GM19455 (cell line): ENCODE measurements around the gene C12orf75.
"Not testable (repeated sequence)": the region's sequence is repeated elsewhere in the genome, so short reads cannot be mapped to it uniquely, and the experiment has no call there.

Experiments
- ATAC-seq: cut with Tn5 transposase; IDR thresholded peaks from one replicate; pipeline ENCODE4 v1.9.1; 2021; ENCODE audit not compliant: unreplicated experiment

C12orf75 gene

GRCh38 chr12:105309384-105309783 is 21.1 kb upstream of the C12orf75 start:
- not testable (repeated sequence) for ATAC-seq

GRCh38 chr12:105310476-105311085 is 19.9 kb upstream of the C12orf75 start:
- ATAC-seq, result not testable (repeated sequence)

DNA sequence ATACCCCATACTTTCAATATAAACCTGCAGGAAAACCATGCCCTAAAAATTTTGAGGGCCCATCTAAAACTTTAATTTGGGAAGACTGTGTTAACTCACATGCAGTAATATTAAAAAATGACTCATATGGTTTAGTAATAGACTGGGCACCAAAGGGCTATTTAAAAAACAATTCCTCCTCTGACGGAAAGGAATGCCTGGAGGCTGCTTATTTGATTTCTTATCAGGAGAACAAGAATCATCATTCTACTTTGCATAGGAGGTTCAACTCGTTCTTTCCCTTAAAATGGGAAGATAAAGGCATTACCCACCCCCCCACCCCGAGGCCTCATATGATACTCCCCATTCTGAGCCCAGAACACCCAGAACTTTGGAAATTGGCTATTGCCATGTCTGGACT is 18.6 kb upstream of the C12orf75 start:
- not testable (repeated sequence) for ATAC-seq

DNA sequence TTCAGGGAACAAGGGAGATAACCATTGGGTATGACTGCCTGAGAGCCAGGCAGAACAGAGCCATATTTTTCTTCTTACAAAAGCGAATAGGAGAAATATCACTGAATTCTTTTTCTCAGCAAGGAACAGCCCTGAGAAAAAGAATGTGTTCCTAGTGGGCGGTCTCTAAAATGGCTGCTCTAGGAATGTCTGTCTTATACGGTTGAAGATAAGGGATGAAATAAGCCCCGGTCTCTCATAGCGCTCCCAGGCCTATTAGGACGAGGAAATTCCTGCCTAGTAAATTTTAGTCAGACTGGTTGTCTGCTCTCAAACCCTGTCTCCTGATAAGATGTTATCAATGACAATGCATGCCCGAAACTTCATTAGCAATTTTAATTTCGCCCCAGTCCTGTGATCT is 16.7 kb upstream of the C12orf75 start:
- ATAC-seq, result not testable (repeated sequence)

GRCh38 chr12:105315130-105315529 is 15.4 kb upstream of the C12orf75 start:
- ATAC-seq, result no peak

DNA sequence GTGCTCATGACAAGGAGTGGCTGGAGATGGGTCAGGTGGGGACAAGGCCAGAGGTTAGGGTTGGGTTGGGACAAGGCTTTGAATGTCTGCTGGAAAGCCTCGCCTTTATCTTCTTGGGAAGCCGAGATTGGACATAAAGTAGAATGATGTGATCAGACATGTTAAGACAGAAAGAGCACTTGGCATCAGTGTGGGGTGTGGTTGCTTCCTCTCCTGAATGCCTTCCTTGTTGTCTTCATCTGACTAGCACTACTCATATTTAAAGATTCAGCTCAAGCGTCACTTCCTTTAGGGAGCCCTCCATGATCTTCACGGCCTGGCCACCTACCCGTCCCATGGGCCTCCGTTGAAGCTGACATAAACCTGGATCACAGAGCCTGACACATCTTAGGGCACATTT is 14.8 kb upstream of the C12orf75 start:
- ATAC-seq, result no peak

GRCh38 chr12:105316931-105317852 is 13.3 kb upstream of the C12orf75 start:
- ATAC-seq, result no peak

DNA sequence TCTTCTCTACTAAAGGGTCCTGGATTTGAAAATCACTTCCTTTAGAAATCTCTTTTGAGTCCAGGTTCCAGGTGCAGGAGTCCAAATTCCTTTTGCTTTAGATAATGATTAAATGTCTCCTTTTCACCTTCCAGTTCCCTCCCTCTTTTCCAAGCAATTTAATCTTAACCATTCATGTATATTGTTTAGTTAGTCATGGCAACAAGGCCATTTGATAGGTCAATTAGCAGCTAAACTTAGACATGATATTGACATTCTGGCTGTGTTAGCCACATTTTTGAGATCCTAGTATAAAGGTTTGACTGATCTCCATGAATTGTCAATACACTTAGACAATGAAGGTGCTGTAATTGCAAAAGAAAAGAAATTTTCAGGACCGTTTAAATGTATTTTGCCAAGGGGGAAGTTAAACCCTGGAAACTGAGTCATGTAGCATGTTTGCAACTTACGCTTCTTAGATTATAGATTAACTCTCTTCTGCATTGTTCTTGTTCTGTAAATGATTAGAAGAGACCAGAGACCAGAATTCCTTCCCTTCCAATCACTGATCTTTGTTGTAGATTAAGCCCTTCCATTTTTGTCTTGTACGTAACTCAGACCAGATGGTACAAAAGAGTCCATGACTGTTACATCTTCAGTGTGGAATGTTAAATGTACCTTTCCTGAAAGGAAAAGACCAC is 12.4 kb upstream of the C12orf75 start:
- ATAC-seq, result no peak

- ATAC-seq, result no peak
Observed at GRCh38 chr12:105318651-105319483, 11.6 kb upstream of the C12orf75 start.

DNA sequence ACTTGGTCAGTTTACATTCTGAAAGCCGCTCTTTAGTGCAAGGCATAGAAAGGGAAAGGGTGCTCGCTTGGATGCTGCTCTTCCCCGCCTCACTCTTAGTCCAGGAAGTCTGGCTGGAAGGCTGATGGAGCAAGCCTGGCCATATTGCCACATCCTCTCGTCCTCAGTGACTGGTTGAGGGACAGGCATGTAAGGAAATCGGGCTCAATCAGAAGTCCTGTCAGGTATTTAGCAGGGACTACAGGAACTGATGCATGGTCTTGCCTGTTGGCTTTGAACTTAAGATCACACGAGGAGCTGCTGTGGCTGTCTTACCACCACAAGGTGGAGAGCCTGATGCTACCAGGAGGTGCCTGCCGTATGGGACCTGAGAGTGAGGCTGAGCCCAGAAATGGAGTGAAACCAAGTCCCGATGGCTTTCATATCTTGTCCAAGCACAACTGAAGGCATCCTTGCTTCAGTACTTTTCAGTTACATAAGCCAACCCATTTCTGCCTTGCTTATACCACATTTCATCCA is 10.7 kb upstream of the C12orf75 start:
- no peak for ATAC-seq

DNA sequence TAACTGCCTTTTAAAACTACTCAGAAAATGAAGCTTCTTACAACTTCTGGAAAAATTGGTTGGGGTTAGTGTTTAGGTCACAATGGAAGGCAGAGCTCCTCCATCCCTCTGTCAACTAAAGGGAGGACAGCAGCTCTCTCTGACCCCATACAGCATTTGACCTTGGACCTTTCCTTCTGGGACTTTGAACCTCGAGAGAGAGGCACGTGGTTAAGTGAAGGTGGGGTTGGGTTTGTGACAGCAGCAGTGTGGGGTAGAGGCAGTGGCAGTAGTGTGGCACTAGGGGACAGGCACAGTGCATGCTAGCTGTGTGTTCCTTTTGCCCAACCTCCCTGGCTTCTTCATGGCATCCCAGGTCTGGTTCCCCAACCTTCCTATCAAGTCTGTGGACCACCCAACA is 9.4 kb upstream of the C12orf75 start:
- ATAC-seq, result no peak

DNA sequence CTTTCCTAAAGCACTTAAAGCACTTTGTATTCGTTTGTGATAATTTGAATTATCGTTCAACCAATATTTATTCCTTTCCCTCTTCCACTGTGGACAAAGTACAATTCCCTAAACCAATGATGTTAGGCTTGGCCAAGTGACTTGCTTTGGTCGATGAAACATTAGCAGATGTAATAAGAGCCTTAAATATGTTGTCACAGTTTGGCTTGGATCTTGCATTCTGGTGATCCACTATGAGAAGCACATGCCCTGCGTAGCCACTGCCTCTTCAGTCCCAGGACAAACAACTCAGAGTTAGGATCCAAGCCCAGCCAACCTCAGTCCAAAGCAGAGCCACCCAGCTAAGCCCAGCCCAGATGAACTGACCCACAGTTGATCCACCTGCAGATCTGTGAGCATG is 8.4 kb upstream of the C12orf75 start:
- ATAC-seq, result no peak

DNA sequence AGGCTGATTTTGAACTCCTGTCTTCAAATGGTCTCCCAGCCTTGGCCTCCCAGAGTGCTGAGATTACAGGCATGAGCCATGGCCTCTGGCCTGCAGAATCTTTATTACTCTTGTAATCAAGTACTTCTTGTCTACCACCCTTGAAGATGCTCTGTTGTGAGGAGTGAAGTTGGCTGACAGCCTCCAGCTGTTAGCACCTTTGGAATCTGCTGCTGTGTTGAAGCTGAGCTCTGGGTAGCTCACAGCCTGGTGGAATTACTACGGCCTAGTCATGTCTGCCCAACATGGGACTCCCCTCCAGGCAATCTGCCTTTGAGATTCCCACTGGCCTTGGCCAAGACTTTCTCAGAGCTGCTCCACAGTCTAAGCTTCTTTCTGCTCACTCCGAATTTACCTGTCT is 5.8 kb upstream of the C12orf75 start:
- ATAC-seq, result no peak

DNA sequence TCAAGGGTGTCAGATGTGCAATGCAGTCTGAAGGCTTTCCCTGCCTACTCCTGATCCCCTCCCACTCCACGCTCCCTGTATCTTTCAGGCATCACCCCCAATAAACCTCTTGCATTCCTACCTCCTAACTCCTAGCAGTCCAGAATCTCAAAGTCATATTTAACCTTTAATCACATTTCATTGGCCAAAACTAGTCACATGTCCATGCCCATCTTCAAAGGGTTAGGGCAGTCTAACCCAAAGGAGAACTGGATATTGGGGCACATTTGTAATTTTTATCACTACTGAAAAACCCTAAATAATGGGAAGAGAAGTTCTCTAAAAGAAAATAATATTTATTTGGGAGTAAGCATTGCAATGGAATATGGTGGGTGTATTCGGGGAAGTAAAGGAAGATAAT is 5.4 kb upstream of the C12orf75 start:
- ATAC-seq, result no peak

DNA sequence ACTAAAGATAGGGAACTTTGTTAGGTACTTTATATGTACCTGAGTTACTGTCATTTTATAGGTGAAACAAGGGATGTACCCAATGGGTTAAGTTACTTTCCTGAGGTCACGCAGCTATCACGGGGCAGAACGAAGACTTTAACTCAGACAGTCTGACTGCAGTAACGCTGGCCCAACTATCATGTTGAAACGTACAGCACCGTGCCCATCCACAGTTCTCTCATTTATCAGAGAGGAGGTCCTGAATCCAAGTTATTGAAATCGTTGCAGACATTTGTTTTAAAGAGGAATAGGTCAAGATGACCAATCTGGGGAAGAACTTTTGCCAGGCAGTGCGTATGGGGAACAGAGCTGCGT is 587 bp upstream of the C12orf75 start:
- peak; percentile 8 for ATAC-seq

GRCh38 chr12:105330931-105331804 is 677 bp downstream of the C12orf75 start:
- ATAC-seq, result peak; percentile 3

DNA sequence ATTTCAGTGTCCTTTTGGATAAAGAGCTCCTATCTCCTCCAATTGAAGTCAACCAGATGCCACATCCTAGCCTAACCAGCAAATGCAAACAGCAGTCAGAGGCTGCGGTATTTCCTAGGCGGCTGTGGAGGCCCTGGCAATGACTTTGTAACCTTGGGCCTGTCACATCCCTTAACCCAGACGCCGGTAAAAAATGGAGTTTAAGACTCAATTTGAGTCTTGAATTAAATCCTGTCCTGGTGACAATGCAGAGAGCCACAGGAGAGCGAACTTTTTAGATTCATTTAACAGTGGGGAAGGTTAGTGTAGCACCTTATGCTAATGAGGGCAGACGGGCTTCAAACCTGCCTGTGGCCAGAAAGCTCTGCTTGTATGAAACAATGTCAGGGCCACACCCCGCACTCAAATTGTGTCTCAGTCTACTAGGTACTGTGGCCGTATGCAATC is 1.3 kb downstream of the C12orf75 start:
- ATAC-seq, result peak; percentile 21

GRCh38 chr12:105332286-105332685 is 1.8 kb downstream of the C12orf75 start:
- ATAC-seq, result not testable (repeated sequence)

DNA sequence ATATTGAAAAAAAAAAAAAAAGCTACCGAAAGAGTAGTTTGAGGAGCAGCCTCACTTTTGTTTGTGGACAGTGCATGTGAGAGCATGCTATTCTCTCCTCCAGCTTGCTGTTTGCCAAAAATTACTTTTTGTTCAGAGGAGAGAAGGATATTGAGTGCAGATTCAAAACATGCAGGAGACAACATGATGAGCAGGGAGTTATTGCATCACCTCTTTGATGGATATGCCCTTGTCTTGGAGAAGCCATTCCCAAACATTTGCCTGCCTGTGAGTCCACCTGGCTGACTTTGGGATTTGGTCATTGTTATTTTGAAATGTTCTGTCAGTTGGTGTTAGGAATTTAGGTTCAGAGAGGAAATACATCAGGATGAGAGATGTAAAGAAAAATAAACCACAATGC is 2.4 kb downstream of the C12orf75 start:
- no peak for ATAC-seq

- no peak for ATAC-seq
Observed at GRCh38 chr12:105334001-105334400, 3.5 kb downstream of the C12orf75 start.
